K562 (cell line): Measurements from ENCODE around the gene RSPH6A. TPM values are rescaled to one million over a fixed set of nuclear protein-coding genes. Genes with fewer than 3 reads are reported as not detected.

Experiments used
- ATAC-seq: fragments of 200-7000 bp; cut with Tn5 transposase; 3 replicates; pipeline ENCODE4 v1.9.1; 2020; ENCODE audit warnings: moderate library complexity
- BruUV-seq: library from RNA; stranded (reverse); fragments of 400-500 nt; replicated peaks from 2 replicates; lab custom pipeline; 2021; lab: Mats Ljungman, UMichigan
- CTCF ChIA-PET: fragments of 300-600 bp; formaldehyde crosslinking; extraction: SDS; loops from one replicate; lab custom pipeline; 2021; ENCODE audit warnings: low intra/inter-chr PET ratio; lab: Yijun Ruan, JAX
- POLR2A ChIA-PET: fragments of 300-600, 350-650 bp; sonication (Branson Sonifier 250); formaldehyde crosslinking; extraction: SDS; loops from one replicate; lab custom pipeline; 2021; ENCODE audit warnings: antibody characterized with exemption, inconsistent platforms; lab: Yijun Ruan, JAX
- DNase-seq, 4 experiments: peaks; one replicate each; pipeline versions ENCODE4 v3.0.0 to v3.0.0-alpha.2; 2011 to 2018; ENCODE audit warnings: low spot score in 3 of 4, mixed read lengths in 3 of 4; ENCODE audit errors: extremely low read depth in 1 of 4
- FAIRE-seq: peaks from 2 replicates; lab custom pipeline; 2011; peaks lifted over from hg19 to GRCh38; lab: Jason Lieb, UNC
- H2AFZ ChIP-seq: 2 replicates; pipeline ENCODE4 v1.6.0; 2011; ENCODE audit warnings: low read depth, low read length, control low read depth, inconsistent platforms
- H3K27ac ChIP-seq: fragments of 200-600 bp; 3 replicates; pipeline ENCODE4 v1.8.0; 2011; ENCODE audit warnings: low read depth, mild to moderate bottlenecking, control low read depth, inconsistent platforms, low read length, moderate library complexity, mixed read lengths; ENCODE audit errors: extremely low read depth
- H3K27me3 ChIP-seq, 2 experiments: fragments of 300-600 bp in 1 of 2; 2 replicates in 1 of 2; 3 replicates in 1 of 2; pipeline versions ENCODE4 v1.6.0 to v1.8.0; 2011; ENCODE audit warnings: inconsistent platforms in 2 of 2, low read length in 2 of 2, mild to moderate bottlenecking in 1 of 2, mixed read lengths in 1 of 2, moderate library complexity in 1 of 2; ENCODE audit not compliant: control insufficient read depth in 2 of 2, insufficient read depth in 2 of 2
- H3K36me3 ChIP-seq: fragments of 300-600 bp; 3 replicates; pipeline ENCODE4 v1.8.0; 2011; ENCODE audit warnings: mild to moderate bottlenecking, low read length, inconsistent platforms; ENCODE audit not compliant: control insufficient read depth, insufficient read depth
- H3K4me1 ChIP-seq, 2 experiments: fragments of 200-600 bp in 1 of 2; replicated peaks in 1 of 2; 2 replicates in 1 of 2; 3 replicates in 1 of 2; pipeline versions ENCODE4 v1.5.1 to v1.8.0; 2011; ENCODE audit warnings: inconsistent platforms in 2 of 2, low read length in 2 of 2, mild to moderate bottlenecking in 1 of 2, mixed read lengths in 1 of 2, moderate library complexity in 1 of 2; ENCODE audit not compliant: control insufficient read depth in 2 of 2, insufficient read depth in 2 of 2
- H3K4me2 ChIP-seq: 2 replicates; pipeline ENCODE4 v1.6.1; 2011; ENCODE audit warnings: low read length, control low read depth, inconsistent platforms, mixed read lengths; ENCODE audit not compliant: insufficient read depth
- H3K4me3 ChIP-seq: fragments of 200-600 bp; sonication (generic), shearing (Covaris generic); 2 replicates; pipeline ENCODE4 v1.5.1; 2016; ENCODE audit warnings: control low read depth, inconsistent platforms
- H3K79me2 ChIP-seq: fragments of 200-600 bp; 3 replicates; pipeline ENCODE4 v1.8.0; 2011; ENCODE audit warnings: low read length, inconsistent platforms; ENCODE audit not compliant: control insufficient read depth, insufficient read depth
- H3K9ac ChIP-seq, 2 experiments: 2 replicates each; pipeline versions ENCODE4 v1.6.0 to v1.6.1; 2011; ENCODE audit warnings: low read depth in 2 of 2, low read length in 2 of 2, control low read depth in 1 of 2, inconsistent platforms in 1 of 2, mild to moderate bottlenecking in 1 of 2, mixed read lengths in 1 of 2; ENCODE audit not compliant: insufficient read depth in 1 of 2
- H3K9me1 ChIP-seq: one replicate; pipeline ENCODE4 v1.6.0; 2011; ENCODE audit warnings: inconsistent platforms, mild to moderate bottlenecking, low read length, moderate library complexity; ENCODE audit not compliant: control insufficient read depth, insufficient read depth
- H3K9me3 ChIP-seq: replicated peaks from 2 replicates; pipeline ENCODE4 v1.5.1; 2011; ENCODE audit warnings: low read depth, low read length, inconsistent platforms; ENCODE audit not compliant: control insufficient read depth, insufficient read depth
- H4K20me1 ChIP-seq: replicated peaks from 2 replicates; pipeline ENCODE4 v1.6.1; 2011; ENCODE audit warnings: low read length, inconsistent platforms, mixed read lengths; ENCODE audit not compliant: control insufficient read depth, insufficient read depth
- BACH1 ChIP-seq: fragments of 200-800 bp; sonication (Bioruptor generic); IDR thresholded peaks from 2 replicates; pipeline ENCODE4 v1.6.1; 2016; ENCODE audit warnings: missing genetic modification characterization, missing compliant biosample characterization
- E2F3 ChIP-seq: fragments of 250-450 bp; sonication (Bioruptor Pico); IDR thresholded peaks from 2 replicates; pipeline ENCODE4 v1.4.0; 2020; ENCODE audit warnings: mild to moderate bottlenecking
- IRF2 ChIP-seq: sonication (generic); formaldehyde crosslinking; IDR thresholded peaks from 2 replicates; pipeline ENCODE4 v1.8.1; 2022; ENCODE audit warnings: mild to moderate bottlenecking, missing genetic modification reagents
- MCM3 ChIP-seq: fragments of 450-650 bp; IDR thresholded peaks from 2 replicates; pipeline ENCODE4 v1.6.1; 2016
- RHOXF2B ChIP-seq: fragments of 250-450 bp; sonication (Bioruptor Pico); conservative IDR thresholded peaks from 2 replicates; pipeline ENCODE4 v1.5.1; 2021
- TGIF2 ChIP-seq: sonication (generic); formaldehyde crosslinking; IDR thresholded peaks from 2 replicates; pipeline ENCODE4 v1.8.1; 2022; ENCODE audit warnings: mild to moderate bottlenecking, missing genetic modification reagents, moderate library complexity
- U2AF1 ChIP-seq: fragments of 200-400 bp; formaldehyde crosslinking; optimal IDR thresholded peaks from 2 replicates; pipeline ENCODE3; 2017; ENCODE audit warnings: mild to moderate bottlenecking, low read depth, low read length, moderate library complexity
- ZNF431 ChIP-seq: sonication (generic); formaldehyde crosslinking; IDR thresholded peaks from 2 replicates; pipeline ENCODE4 v1.8.0; 2022; ENCODE audit warnings: mild to moderate bottlenecking, missing genetic modification reagents
- ZNF444 ChIP-seq: fragments of 250-450 bp; sonication (Bioruptor Pico); IDR thresholded peaks from 2 replicates; pipeline ENCODE4 v1.4.0; 2020; ENCODE audit warnings: mild to moderate bottlenecking, moderate library complexity
- ZNF583 ChIP-seq: fragments of 250-450 bp; sonication (Bioruptor Pico); IDR thresholded peaks from 2 replicates; pipeline ENCODE4 v1.4.0; 2020
- ZNF589 ChIP-seq: fragments of 200-800 bp; sonication (Bioruptor generic); IDR thresholded peaks from 2 replicates; pipeline ENCODE4 v1.6.1; 2016; ENCODE audit warnings: low read depth, missing genetic modification characterization, missing compliant biosample characterization
- ZNF778 ChIP-seq: fragments of 450-650 bp; formaldehyde crosslinking; IDR thresholded peaks from 2 replicates; pipeline ENCODE4 v1.4.0; 2020; ENCODE audit warnings: mild to moderate bottlenecking, moderate library complexity
- WGBS: fragments of 100-300 bp; shearing (Covaris generic); methylation state at CpG from one replicate; pipeline ENCODE4 v1.1.6; 2016; ENCODE audit warnings: low coverage, mixed read lengths; ENCODE audit not compliant: insufficient coverage; ENCODE audit errors: missing lambda C conversion rate; 5-methylcytosine and 5-hydroxymethylcytosine counted together
- in situ Hi-C: fragments of 300-500 bp; cut with MboI; formaldehyde crosslinking; loops from 4 replicates; pipeline ENCODE4 v1.15.0; 2018; ENCODE audit warnings: inconsistent platforms, mixed read lengths
- intact Hi-C: fragments of 100-400 bp; cut with micrococcal nuclease; formaldehyde crosslinking; loops from 2 replicates; pipeline ENCODE4 v1.14.2; 2022
- polyA plus RNA-seq, 8 experiments: library from polyadenylated mRNA; depleted of rRNA in 4 of 8; stranded (reverse) in 5 of 8; unstranded in 3 of 8; fragments of >200 nt; fragmentation: Nextera tagmentation in 2 of 8; fragmentation: Illumina TruSeq in 1 of 8; extraction: Ambion mirVana in 2 of 8; extraction: Trizol in 1 of 8; gene quantifications; 2 replicates each; pipeline versions ENCODE4 v1.2.1 to v1.2.3, GENCODE V29; 2011 to 2014; ENCODE audit warnings: inconsistent platforms in 1 of 8, missing spikeins in 1 of 8
- total RNA-seq, 7 experiments: library from RNA; depleted of rRNA in 6 of 7; stranded (reverse); fragments of >200 nt in 6 of 7; fragmentation: Illumina TruSeq in 2 of 7; extraction: Trizol in 2 of 7; gene quantifications; 2 replicates each; pipeline versions ENCODE4 v1.2.1 to v1.2.3, GENCODE V29; 2011 to 2021; ENCODE audit warnings: low replicate concordance in 1 of 7
- TF ChIP-seq, protein P1 (sequence below): fragments of 250-450 bp; sonication (Bioruptor Pico); IDR thresholded peaks from 2 replicates; pipeline ENCODE4 v1.5.0; 2022; ENCODE audit warnings: mild to moderate bottlenecking
- TF ChIP-seq, protein P2 (sequence below): fragments of 250-450 bp; sonication (Bioruptor Pico); IDR thresholded peaks from 2 replicates; pipeline ENCODE4 v1.8.0; 2021; ENCODE audit warnings: borderline replicate concordance, mild to moderate bottlenecking, moderate library complexity; ENCODE audit not compliant: poor library complexity, severe bottlenecking

RSPH6A gene
- total and polyA plus RNA-seq, 9 of the 15 experiments (the other 6 are each of a cell fraction or from before 2014, with no cell fraction given): 0.03 to 0.15 (median 0.07) TPM; not detected in 5

DNA sequence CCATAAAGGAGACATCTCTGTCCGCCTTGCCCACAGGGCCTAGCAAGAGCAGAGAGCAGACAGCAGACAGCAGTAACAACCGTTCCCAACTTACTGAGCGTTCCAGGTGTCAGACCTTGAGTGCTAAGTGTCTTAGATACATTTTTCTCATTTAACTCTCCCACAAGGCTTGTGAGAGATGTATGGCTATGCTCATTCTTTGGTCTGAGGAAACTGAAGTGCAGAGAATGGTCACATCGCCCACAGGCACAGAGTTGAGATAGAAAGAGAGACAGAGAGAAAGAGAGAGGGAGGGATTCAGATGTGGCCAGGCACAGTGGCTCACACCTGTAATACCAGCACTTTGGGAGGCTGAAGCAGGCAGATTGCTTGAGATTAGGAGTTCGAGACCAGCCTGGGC, 67.6 kb downstream of the RSPH6A start:
- no peak for TF ChIP-seq BACH1 (tag)
- TF ChIP-seq, protein P1, sequence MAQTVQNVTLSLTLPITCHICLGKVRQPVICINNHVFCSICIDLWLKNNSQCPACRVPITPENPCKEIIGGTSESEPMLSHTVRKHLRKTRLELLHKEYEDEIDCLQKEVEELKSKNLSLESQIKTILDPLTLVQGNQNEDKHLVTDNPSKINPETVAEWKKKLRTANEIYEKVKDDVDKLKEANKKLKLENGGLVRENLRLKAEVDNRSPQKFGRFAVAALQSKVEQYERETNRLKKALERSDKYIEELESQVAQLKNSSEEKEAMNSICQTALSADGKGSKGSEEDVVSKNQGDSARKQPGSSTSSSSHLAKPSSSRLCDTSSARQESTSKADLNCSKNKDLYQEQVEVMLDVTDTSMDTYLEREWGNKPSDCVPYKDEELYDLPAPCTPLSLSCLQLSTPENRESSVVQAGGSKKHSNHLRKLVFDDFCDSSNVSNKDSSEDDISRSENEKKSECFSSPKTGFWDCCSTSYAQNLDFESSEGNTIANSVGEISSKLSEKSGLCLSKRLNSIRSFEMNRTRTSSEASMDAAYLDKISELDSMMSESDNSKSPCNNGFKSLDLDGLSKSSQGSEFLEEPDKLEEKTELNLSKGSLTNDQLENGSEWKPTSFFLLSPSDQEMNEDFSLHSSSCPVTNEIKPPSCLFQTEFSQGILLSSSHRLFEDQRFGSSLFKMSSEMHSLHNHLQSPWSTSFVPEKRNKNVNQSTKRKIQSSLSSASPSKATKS (CRISPR knock-in tag): no peak
- TF ChIP-seq, all 486 proteins: peak for 0
- 48% methylated on average over 5 of the region's 5 CpGs for WGBS
- Histone ChIP-seq H3K4me2 (no peak overlapping the region), H3K27ac (no peak overlapping the region), H3K27me3 (no peaks in the 10 kb centered on the region), H3K4me3 (no peak overlapping the region), H3K9me1 (no peaks in the 10 kb centered on the region), H3K9ac (peak overlapping the region in 1 of 2 experiments; percentile 14; a peak in 1 of 4 replicates), H3K36me3 (no peaks in the 10 kb centered on the region), H3K79me2 (no peaks in the 10 kb centered on the region), H3K4me1 (peaks cover 0 to 3% of the 10 kb centered on the region in 2 experiments; a peak in 3 of 5 replicates), H4K20me1 (no peaks in the 10 kb centered on the region), H2AFZ (no peak overlapping the region), H3K9me3 (no peaks in the 10 kb centered on the region)
- intact Hi-C loops: no loop called here
- no TSS peak for BruUV-seq
- CTCF ChIA-PET: no interaction called here
- ATAC-seq (no peak), FAIRE-seq (no peak), DNase-seq (no peak)
- in situ Hi-C loops: no loop called here
- POLR2A ChIA-PET: no interaction called here

DNA sequence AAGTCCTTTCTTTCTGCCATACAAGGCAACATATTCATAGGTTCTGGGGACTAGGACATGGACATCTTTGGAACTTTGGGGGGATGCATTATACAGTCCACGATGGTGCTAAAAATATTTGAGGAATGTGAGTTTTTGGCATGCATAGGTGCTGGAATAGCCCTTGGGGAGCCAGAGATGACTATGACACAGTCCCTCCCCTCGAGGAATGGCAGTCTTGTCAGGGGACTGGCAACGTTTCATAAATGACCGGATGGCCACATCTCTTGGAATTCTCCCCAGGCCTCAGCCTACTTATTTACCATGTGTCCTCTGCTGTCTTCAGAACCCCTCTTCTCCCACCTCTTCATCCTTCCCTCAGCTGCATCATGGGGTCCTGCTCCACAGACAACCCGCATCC, 68.2 kb downstream of the RSPH6A start:
- H3K9ac ChIP-seq: peak overlapping the region in 1 of 2 experiments; percentile 29; a peak in 1 of 4 replicates
- in situ Hi-C loops: no loop called here
- BruUV-seq: no TSS peak
- ATAC-seq (no peak), DNase-seq (no peak), FAIRE-seq (no peak)
- H4K20me1 ChIP-seq: no peaks in the 10 kb centered on the region
- no peak overlapping the region for H2AFZ ChIP-seq
- no peaks in the 10 kb centered on the region for H3K79me2 ChIP-seq
- no peak overlapping the region for H3K27ac ChIP-seq
- no peaks in the 10 kb centered on the region for H3K9me1 ChIP-seq
- peaks cover 0 to 3% of the 10 kb centered on the region in 2 experiments; a peak in 3 of 5 replicates for H3K4me1 ChIP-seq
- no peaks in the 10 kb centered on the region for H3K27me3 ChIP-seq
- CTCF ChIA-PET: no interaction called here
- no peak overlapping the region for H3K4me3 ChIP-seq
- WGBS: 61% methylated on average over 5 of the region's 5 CpGs
- POLR2A ChIA-PET: no interaction called here
- intact Hi-C loops: no loop called here
- no peaks in the 10 kb centered on the region for H3K36me3 ChIP-seq
- no peaks in the 10 kb centered on the region for H3K9me3 ChIP-seq
- no peak overlapping the region for H3K4me2 ChIP-seq
- TF ChIP-seq, protein P2, sequence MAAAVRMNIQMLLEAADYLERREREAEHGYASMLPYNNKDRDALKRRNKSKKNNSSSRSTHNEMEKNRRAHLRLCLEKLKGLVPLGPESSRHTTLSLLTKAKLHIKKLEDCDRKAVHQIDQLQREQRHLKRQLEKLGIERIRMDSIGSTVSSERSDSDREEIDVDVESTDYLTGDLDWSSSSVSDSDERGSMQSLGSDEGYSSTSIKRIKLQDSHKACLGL (CRISPR knock-in tag): no peak
- TF ChIP-seq ZNF589 (CRISPR knock-in tag): no peak
- TF ChIP-seq E2F3 (CRISPR knock-in tag): no peak
- TF ChIP-seq U2AF1: no peak
- no peak for TF ChIP-seq TGIF2 (CRISPR knock-in tag)
- no peak for TF ChIP-seq ZNF778
- TF ChIP-seq ZNF444 (CRISPR knock-in tag): no peak
- TF ChIP-seq ZNF583 (CRISPR knock-in tag): no peak
- no peak for TF ChIP-seq MCM3
- no peak for TF ChIP-seq IRF2 (CRISPR knock-in tag)
- TF ChIP-seq RHOXF2B (CRISPR knock-in tag): no peak
- no peak for TF ChIP-seq ZNF431 (CRISPR knock-in tag)
